ENCODE measurements around the gene PIP4K2A. TPM values are rescaled to one million over a fixed set of nuclear protein-coding genes. Genes with fewer than 3 reads are reported as not detected.
A peak's percentile ranks its signal among the peaks of the same experiment; 100 is the strongest.
"Not testable (repeated sequence)": the region's sequence is repeated elsewhere in the genome, so short reads cannot be mapped to it uniquely, and the experiment has no call there.

Gene PIP4K2A
- polyA plus RNA-seq, 10 donors: 15.0 to 25.3 (median 21.1) TPM

- DNase-seq: no peak
Observed at GRCh38 chr10:22720667-22721066, 6.3 kb upstream of the PIP4K2A start.

- DNase-seq: no peak
Observed at GRCh38 chr10:22719406-22720042, 5.1 kb upstream of the PIP4K2A start.

GRCh38 chr10:22718659-22719058 is 4.3 kb upstream of the PIP4K2A start:
- DNase-seq: not testable (repeated sequence)

- DNase-seq: no peak
Observed at GRCh38 chr10:22717728-22718127, 3.4 kb upstream of the PIP4K2A start.

GRCh38 chr10:22716943-22717342 is 2.6 kb upstream of the PIP4K2A start:
- DNase-seq: no peak

- DNase-seq: no peak
Observed at GRCh38 chr10:22715290-22715625, 880 bp upstream of the PIP4K2A start.

- peak in 2 of 3 donors; percentile 38 to 76 for DNase-seq
Observed at GRCh38 chr10:22713853-22714478, 412 bp downstream of the PIP4K2A start.

- peak in 2 of 3 donors; percentile 42 to 63 for DNase-seq
Observed at GRCh38 chr10:22712956-22713852, 1.2 kb downstream of the PIP4K2A start.

GRCh38 chr10:22712211-22712955 is 2.0 kb downstream of the PIP4K2A start:
- DNase-seq: peak in 1 of 3 donors; percentile 71

- DNase-seq: no peak
Observed at GRCh38 chr10:22711373-22711772, 3.0 kb downstream of the PIP4K2A start.

- DNase-seq: no peak
Observed at GRCh38 chr10:22710139-22710745, 4.1 kb downstream of the PIP4K2A start.

GRCh38 chr10:22708772-22709171 is 5.6 kb downstream of the PIP4K2A start:
- DNase-seq: no peak

- no peak for DNase-seq
Observed at GRCh38 chr10:22705527-22705926, 8.9 kb downstream of the PIP4K2A start.

GRCh38 chr10:22704942-22705341 is 9.4 kb downstream of the PIP4K2A start:
- no peak for DNase-seq

- no peak for DNase-seq
Observed at GRCh38 chr10:22704471-22704911, 9.9 kb downstream of the PIP4K2A start.

GRCh38 chr10:22702348-22702747 is 12.0 kb downstream of the PIP4K2A start:
- no peak for DNase-seq

GRCh38 chr10:22701132-22701826 is 13.1 kb downstream of the PIP4K2A start:
- DNase-seq: no peak

- DNase-seq: no peak
Observed at GRCh38 chr10:22700489-22700888, 13.9 kb downstream of the PIP4K2A start.

- no peak for DNase-seq
Observed at GRCh38 chr10:22699976-22700375, 14.4 kb downstream of the PIP4K2A start.

- DNase-seq: no peak
Observed at GRCh38 chr10:22698941-22699440, 15.4 kb downstream of the PIP4K2A start.

GRCh38 chr10:22697800-22698199 is 16.6 kb downstream of the PIP4K2A start:
- DNase-seq: no peak
